ENCODE measurements around the gene PLK3. TPM values are rescaled to one million over a fixed set of nuclear protein-coding genes. Genes with fewer than 3 reads are reported as not detected.
A peak's percentile ranks its signal among the peaks of the same experiment; 100 is the strongest.

The PLK3 gene
- total and polyA plus RNA-seq, 9 of the 15 experiments (the other 6 are each of a cell fraction or from before 2014, with no cell fraction given): 0.52 to 22.7 (median 11.0) TPM

DNA sequence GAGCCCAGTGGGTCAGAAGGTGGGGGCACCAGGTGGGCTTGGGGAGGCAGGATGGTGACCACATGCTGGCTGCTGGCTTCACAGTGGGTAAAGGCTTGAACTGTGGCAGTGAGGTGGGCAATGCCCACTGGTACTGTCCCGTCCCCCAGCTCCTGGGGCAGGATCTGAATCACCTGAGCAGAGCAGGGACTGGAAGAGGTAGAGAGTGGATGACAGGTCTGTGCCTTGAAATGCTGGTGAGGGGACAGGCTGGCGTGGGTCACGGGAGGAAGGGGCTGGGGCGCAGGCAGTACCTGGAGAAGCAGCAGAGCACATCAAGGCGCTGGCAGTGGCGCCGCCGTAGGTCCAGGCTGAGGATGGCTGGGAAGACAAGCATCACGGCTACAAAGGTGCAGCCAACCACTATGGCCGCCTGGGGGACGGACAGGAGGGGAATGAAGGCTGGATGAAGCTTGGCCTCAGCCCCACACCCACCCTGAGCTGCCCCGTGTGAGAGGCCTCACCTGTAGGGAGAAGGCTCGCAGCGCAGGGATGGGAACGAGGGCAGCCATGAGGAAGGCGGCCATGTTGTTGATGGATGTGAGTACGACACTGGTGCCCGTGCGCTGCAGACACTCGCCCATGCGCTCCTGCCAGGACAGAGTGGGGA is 27.9 kb downstream of the PLK3 start:
- H4K20me1 ChIP-seq (replicated peaks; ENCODE audit: control insufficient read depth, insufficient read depth, low read length): no peaks in the 10 kb centered on the region
- no peak for DNase-seq (ENCODE audit: extremely low read depth in 1 of 4, low spot score in 3 of 4)
- no peak for ATAC-seq
- no peaks in the 10 kb centered on the region for H3K79me2 ChIP-seq (ENCODE audit: control insufficient read depth, insufficient read depth, low read length)
- H3K4me2 ChIP-seq (ENCODE audit: insufficient read depth, low read length): no peak overlapping the region
- no peak overlapping the region for H3K4me3 ChIP-seq
- no peak overlapping the region for H3K27ac ChIP-seq (ENCODE audit: extremely low read depth, low read depth, low read length)
- no peak for TF ChIP-seq TARDBP (IDR thresholded peaks at IDR 0.05)
- TF ChIP-seq, protein P1, sequence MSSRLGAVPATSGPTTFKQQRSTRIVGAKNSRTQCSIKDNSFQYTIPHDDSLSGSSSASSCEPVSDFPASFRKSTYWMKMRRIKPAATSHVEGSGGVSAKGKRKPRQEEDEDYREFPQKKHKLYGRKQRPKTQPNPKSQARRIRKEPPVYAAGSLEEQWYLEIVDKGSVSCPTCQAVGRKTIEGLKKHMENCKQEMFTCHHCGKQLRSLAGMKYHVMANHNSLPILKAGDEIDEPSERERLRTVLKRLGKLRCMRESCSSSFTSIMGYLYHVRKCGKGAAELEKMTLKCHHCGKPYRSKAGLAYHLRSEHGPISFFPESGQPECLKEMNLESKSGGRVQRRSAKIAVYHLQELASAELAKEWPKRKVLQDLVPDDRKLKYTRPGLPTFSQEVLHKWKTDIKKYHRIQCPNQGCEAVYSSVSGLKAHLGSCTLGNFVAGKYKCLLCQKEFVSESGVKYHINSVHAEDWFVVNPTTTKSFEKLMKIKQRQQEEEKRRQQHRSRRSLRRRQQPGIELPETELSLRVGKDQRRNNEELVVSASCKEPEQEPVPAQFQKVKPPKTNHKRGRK (tag; IDR thresholded peaks at IDR 0.05): no peak
- no peak for TF ChIP-seq SP2 (IDR thresholded peaks at IDR 0.05; ENCODE audit: extremely low read depth, low read depth, low read length, poor library complexity, severe bottlenecking)
- no peak for TF ChIP-seq TCF3 (CRISPR knock-in tag; IDR thresholded peaks at IDR 0.05)
- TF ChIP-seq, protein P2, sequence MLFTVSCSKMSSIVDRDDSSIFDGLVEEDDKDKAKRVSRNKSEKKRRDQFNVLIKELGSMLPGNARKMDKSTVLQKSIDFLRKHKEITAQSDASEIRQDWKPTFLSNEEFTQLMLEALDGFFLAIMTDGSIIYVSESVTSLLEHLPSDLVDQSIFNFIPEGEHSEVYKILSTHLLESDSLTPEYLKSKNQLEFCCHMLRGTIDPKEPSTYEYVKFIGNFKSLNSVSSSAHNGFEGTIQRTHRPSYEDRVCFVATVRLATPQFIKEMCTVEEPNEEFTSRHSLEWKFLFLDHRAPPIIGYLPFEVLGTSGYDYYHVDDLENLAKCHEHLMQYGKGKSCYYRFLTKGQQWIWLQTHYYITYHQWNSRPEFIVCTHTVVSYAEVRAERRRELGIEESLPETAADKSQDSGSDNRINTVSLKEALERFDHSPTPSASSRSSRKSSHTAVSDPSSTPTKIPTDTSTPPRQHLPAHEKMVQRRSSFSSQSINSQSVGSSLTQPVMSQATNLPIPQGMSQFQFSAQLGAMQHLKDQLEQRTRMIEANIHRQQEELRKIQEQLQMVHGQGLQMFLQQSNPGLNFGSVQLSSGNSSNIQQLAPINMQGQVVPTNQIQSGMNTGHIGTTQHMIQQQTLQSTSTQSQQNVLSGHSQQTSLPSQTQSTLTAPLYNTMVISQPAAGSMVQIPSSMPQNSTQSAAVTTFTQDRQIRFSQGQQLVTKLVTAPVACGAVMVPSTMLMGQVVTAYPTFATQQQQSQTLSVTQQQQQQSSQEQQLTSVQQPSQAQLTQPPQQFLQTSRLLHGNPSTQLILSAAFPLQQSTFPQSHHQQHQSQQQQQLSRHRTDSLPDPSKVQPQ (CRISPR knock-in tag; IDR thresholded peaks at IDR 0.05; ENCODE audit: borderline replicate concordance): no peak
- peak in 1 of 3 experiments; percentile 14 for TF ChIP-seq YY1 (IDR thresholded peaks at IDR 0.05; ENCODE audit: borderline replicate concordance in 1 of 3, control insufficient read depth in 1 of 3, extremely low read depth in 1 of 3, insufficient read depth in 3 of 3, insufficient read length in 1 of 3, insufficient replicate concordance in 2 of 3, low read depth in 1 of 3, low read length in 2 of 3)
- no peak for TF ChIP-seq ZNF274 (IDR thresholded peaks at IDR 0.05; ENCODE audit: borderline replicate concordance, low read depth, low read length)
- TF ChIP-seq ZNF253 (CRISPR knock-in tag; conservative IDR thresholded peaks at IDR 0.05): no peak
- TF ChIP-seq POLR3A (IDR thresholded peaks at IDR 0.05; ENCODE audit: borderline replicate concordance, extremely low read depth, insufficient read depth, insufficient read length): no peak
- peaks cover 35 to 65% of the 10 kb centered on the region in 2 experiments for H3K4me1 ChIP-seq (replicated peaks in 1 of 2; ENCODE audit: control insufficient read depth in 2 of 2, insufficient read depth in 2 of 2, low read length in 2 of 2)
- H3K9me3 ChIP-seq (replicated peaks; ENCODE audit: control insufficient read depth, insufficient read depth, low read depth, low read length): no peaks in the 10 kb centered on the region
- no peaks in the 10 kb centered on the region for H3K36me3 ChIP-seq (ENCODE audit: control insufficient read depth, insufficient read depth, low read length)
- CTCF ChIA-PET (ENCODE audit: low intra/inter-chr PET ratio): no interaction called here
- intact Hi-C loops (cut with micrococcal nuclease): no loop called here
- H2AFZ ChIP-seq (ENCODE audit: low read depth, low read length): no peak overlapping the region
- H3K27me3 ChIP-seq (ENCODE audit: control insufficient read depth in 2 of 2, insufficient read depth in 2 of 2, low read length in 2 of 2): no peaks in the 10 kb centered on the region
- H3K9me1 ChIP-seq (ENCODE audit: control insufficient read depth, insufficient read depth, low read length): no peaks in the 10 kb centered on the region
- WGBS (ENCODE audit: insufficient coverage, low coverage, missing lambda C conversion rate): 82% methylated on average over 21 of the region's 21 CpGs
- peak overlapping the region in 1 of 2 experiments; percentile 47; a peak in 1 of 4 replicates for H3K9ac ChIP-seq (ENCODE audit: insufficient read depth in 1 of 2, low read depth in 2 of 2, low read length in 2 of 2)
- BruUV-seq (replicated peaks): no TSS peak
- FAIRE-seq: no peak
- in situ Hi-C loops (cut with MboI): no loop called here
- POLR2A ChIA-PET: interaction anchor here (1.4 to 11.1 kb wide), 5 partner anchors 8 to 475 kb away, joined by 3 to 217 read pairs (median 9); partner anchors contain the start of gene PTCH2
